Stimulated activated CD4-positive, alpha-beta T cell treated with anti-CD3 and anti-CD28 coated beads, Interleukin-4, amount 100 ng/mL, for 4 hours (primary cell): Measurements from ENCODE around the gene VIPR2.

Experiments used
- DNase-seq, 2 experiments: peaks; one replicate each; pipeline ENCODE4 v3.0.0-alpha.2; 2020

The VIPR2 gene

DNA sequence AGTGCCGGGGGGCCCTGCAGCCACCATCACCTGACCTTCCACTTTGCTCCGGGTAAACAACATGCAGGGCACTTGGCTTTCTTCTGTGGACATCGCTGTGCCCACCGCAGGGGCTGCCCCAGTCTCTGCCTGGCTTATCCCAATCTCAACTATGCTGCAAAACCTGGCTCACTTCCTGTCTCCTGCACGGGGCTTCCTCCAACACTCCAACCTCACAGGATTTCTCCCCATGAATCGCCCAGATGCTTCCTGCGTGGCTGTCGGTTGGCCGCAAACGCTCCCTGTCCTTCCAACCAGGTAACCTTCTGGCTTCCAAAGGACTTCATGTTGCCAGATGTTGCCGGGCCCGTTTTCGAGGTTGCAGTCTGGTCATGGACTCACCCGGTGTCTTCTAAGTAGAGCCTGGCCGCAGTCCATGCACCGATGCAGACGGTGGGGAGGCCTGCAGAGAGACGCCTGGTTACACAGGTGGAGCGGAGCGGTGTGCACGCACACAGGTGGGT is 109.0 kb downstream of the VIPR2 start:
- no peak for DNase-seq

DNA sequence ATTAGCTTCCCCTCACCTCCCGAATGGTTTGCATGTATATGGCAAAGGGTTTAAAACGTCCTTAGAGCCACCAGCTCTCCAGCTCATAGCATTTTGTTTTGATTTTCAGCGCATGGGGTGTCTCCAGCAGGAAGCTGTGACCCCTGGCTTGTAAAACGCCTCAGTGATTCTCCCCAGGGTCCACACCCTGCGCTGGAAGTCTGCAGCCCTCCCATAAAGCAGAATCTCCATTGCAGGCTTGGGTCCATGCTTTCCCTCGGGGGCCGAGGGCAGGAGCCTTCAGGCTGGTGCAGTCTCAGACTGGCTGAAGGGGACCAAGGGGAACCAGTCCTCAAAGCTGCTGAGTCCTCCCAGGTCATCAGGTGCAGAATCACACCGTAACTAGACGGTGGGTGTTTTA is 109.7 kb downstream of the VIPR2 start:
- DNase-seq: no peak

DNA sequence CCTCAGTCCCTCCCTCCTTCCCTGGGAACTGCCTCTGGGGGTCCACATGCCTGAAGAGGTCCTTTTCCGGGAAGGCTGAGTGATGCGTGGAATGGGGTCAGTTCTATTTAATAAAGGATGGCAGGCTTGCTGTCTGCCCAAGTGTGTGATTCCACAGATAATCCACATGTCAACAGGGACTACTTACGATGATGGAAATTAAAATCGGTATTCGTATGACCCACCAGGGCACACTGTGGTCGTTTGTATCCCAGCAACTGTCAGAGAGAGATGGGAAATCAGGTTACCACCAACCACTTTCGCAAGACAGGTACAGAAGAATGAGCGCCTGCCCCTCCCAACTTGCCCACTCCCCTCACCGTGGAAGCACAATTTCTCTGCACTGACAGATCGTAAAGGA is 110.3 kb downstream of the VIPR2 start:
- DNase-seq: no peak

DNA sequence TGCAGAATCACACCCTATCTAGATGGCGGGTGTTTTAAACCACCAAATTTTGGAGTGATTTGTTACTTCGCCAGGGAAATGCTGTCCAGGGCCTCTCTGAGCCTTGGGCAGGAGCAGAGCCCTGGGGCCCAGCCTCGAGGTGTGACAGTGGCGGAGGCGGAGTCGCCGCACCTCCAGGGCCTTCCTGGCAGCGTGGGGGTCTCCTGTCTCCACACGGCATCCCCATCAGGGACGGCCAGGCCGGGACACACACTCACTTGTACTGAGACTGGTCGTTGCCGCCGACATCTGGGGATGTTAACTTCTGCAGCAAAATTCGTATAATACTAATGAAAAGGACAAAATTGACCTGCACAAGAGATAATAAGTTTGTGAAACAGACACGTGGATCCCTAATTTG is 110.7 kb downstream of the VIPR2 start:
- DNase-seq: no peak

DNA sequence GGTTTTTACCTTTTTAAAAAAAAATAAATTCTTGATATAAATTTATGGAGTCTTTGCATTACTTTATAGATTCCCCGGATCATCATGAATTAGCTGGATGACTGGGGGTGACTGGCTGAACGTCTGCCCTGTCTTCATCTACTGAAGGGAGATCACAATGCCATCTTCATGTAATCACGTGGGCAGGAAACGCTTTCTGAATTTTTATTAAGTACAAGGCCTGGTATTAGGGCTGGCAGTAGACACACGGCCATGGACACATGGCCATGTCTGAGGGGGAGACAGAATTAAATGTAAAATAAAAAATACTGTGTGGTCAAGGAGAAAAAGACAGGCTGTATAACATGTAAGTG is 111.2 kb downstream of the VIPR2 start:
- no peak for DNase-seq

DNA sequence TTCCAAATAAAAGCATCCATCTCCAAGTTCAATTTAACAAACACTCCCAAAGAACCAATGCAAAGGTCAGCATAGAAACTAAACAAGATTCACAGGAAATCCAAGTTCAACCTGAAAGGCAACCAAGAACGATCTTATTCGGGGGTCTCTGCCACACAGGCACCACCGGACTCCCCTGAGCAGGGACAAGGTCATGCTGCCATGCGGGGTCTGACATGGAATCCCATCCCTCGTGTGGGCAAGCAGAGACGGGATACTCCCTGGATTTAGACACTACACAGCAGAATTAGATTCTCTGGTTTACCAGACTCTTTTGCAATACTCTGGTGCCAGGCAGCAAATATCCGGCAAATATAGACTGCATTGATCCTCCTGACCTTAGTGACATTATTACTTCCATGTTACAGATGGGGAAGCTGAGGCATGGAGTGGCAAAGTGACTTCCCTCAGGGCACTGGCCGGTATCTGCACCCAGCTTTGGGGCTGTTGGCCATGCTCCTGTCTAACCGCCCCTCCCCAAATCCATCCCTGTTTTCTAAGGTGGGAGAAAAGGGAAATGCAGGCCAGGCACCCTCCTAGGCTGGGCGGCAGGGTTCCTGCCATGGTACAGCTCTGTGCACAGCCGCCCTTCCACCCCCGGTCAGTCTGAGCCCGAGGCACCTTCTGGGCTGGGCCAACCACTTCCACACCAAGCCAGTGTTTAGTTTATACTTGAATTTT is 111.8 kb downstream of the VIPR2 start:
- DNase-seq: no peak

DNA sequence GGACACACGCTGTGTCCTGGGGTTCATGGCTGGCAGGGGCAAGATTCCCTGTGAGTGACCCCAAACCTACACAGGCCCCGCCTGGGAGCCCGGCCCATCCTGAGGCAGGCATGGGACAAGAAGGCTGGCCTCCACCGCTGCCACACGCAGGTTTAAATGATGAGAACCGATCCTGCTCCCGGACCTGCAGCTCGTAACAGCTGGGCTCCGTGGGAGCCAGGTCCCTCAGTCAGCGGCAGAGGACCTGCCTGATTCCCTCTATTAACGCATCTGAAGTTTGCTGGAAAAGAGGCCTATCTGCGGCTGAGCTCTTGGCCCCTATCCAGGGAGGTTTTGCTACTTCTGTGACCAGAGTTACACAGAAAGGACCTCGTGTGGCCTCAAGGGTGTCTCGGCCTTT is 112.3 kb downstream of the VIPR2 start:
- DNase-seq: no peak

DNA sequence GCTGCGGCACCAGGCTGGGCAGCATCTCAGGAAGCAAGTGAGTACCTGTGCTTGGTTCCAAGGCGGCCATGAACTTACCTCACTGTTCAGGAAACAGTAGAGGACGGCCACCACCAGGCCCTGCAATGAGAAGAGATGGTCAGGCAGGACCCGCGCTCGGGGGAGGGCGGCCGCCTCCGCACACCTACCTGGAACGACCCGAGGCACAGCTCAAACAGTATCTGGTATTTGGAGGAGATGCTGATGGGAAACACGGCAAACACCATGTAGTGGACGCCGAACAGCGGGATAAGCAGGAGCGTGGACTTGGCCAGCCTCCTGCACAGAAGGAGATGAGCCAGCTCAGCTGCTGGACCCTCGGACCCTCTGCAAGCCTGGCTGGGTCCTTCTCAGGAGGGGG is 112.9 kb downstream of the VIPR2 start:
- DNase-seq: no peak

DNA sequence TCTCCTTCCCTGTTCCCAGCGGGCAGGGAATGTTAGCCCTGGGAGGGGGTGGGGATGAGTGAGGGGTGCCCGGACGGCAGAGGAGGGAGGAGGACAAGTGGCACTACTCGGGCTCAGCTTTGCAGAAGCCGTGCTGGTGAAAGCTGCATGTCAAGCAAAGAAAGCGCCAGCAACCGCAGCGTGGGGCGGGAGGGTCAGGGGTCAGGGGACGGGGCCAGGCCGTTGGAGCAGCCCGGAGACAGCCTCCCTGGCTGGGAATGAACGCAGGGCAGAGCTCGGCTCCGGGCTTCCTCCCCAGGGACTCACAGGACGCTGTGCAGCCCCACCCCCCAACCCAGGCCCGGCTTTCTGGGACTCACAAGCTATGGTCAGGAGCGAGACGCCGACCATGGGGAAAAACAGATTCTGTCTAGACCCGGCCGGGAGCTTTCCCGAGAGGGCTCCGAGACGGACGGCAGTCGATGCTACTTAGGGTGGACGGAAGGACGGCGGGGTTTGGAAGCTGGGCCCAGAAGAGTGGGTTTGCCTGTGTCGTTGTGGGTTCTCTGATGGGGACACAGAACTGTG is 113.4 kb downstream of the VIPR2 start:
- DNase-seq: no peak

DNA sequence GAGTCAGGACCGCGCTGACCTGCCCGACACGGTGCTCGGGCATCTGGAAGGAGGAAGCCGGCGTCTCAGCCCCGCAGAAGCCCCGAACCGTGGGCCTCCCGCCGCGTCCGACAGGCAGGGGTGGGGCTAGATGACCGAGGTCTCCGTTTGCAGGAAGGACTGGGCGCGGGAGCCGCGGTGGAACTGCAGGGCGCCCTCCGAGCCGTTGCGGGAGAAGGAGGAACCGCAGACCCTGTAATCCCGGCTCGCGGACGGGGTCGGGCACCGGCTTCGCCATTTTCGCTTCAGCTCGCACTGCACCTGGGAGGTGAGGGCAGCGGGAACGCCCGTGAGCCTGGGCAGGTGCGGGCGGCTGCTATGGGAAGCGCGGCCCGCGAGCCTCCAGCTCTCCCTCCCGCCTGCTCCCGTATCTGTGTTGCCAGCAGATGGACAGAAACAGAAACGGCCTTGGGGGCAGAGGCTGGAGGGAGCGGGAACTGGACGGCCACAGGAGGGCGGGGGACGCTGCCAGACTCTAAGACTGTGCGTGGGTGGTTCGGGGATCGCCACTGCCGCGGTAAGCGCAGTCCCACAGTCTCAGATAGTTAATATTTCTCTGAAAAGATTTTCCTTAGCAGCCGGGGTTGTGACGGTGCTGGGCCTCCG is 114.1 kb downstream of the VIPR2 start:
- no peak for DNase-seq

DNA sequence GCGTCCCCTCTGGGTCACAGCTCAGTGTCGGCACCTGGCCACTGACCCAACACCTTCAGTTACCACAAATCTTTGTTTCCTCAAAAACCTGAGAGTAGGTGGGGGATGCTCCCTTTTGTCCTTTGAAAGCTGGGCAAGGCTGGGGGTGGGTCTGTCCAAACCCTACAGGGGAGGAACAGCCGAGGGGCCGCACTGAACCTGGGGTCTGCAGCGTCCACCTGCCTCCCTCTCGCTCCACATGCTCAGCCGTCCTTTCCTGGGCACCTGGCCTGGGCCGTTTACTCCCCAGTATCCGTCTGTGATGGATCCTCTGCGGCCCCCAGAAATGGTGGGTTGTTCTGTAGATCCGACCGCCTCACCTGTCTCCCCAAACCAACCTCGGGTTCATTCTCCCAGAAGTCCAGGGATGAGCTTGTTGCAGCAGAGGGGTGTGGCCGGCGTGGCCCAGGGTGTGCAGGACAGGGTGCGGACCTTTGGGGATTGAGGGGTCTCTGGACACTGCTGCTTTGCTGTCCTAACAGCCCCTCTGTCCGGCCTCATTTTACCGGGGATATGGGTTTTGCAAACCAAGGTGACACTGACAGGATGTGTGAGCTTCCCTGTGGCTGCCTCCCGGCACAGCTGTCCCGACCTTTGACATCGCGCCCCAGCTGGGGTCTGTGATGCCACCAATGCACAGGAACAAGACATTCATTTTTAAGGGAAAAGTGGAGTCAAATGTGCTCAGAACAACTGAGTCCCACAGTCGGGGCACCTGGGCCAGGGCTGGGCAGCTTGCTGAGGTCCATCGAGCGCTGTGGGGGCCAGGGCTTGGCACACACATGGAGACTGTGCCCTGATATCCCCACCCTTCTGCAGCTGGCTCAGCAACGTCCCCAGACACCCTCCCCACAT is 115.9 kb downstream of the VIPR2 start:
- no peak for DNase-seq

DNA sequence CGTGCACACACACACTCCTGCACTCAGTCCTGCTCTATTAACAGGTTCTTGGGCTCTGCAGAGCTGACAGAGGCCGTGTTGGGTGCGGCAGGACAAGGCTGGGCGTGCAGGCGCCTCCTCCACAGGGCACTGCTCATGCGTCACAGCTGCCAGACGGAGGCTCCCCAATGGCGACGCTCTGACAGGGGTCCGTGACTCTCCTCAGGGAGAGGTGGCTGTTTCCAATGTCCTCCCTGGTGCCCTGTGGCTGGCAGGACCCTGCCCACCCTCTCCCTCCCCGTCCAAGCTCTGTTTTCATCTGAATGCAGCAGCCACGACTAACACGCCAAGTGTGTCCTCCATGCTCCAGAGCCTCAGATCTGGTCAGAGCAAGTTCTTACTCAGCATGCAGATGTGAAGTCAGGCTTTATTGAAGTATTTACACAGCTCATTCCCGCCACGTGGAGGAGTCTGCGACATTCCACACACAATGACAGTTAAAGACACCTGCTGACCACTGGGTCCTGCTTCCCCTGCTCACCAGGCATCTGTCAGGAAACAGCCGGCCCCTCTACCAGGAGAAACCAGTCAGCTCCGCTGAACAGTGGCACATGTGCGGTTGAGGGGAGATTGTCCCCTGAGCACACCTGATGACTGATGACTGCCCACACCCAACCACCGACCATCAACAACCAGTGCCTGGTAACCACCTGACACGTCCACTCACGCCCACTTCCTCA is 116.7 kb downstream of the VIPR2 start:
- DNase-seq: no peak

DNA sequence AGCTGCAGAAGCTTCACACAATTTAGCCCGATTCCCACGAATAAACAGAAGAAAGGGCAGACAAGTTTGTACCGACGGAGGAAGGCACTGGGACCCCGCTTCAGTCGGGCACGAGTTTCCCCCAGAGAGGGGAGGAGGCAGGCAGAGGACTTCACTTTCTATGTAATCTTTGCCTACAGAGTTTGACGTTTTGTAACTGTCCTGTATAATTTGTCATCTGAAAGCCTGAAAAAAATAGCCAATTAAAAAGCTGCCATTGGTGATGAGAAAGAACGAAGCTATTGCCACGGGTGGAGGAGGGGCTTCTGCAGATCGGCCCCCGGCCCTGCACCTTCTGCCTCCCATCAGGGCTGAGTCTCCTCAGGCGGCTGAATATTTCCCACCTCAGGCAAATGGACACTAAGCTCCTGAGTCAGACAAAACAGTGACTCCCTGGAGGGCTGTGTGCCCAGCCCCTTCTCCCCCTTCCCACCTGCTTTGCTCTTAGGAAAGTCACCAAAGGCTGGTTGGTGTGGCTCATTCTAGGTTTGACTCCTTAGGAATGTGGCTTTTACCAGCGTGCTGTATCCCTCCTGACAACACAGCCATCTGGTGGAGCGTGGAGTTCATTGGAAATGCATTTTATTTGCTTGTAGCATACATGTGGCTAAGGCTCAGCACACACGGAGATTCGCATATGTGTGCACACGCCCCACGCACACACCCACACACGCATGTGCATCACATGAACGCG is 117.4 kb downstream of the VIPR2 start:
- no peak for DNase-seq

DNA sequence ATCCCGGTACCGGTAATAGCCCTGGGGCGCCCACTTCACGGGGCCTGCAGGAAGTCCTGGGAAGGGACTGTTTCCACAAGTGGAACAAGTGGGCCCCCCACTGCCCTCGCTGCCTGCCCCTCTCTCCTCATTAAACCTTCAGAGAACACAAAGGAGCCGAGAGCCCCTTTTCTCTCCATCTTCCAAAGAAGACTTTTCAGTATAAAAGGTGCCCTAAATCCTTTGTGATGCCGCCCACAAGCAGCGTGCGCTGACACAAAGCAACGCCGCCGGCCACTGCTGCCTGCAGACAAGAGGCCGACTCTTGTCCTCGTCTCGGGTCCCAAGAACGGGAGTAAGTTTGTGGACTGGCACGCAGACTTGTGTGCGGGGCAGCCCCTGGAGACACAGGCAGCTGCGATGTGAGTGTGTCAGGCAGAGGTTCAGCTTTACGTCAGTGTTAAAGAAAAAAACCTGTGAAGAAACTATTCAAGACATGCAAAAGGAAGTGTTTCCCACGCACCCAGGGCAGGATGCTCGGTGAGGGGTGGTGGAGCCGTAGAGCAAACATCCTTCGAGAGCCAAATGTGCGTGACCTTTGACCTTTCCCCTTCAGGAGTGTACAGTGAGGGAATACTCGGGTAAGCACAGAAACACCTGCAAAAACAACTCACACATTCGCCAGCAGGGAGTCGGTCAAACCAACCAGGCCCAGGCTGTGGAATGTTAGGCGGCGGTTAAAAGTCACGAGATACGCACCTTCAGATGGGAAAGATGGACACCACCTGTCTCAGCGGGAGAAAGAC is 118.2 kb downstream of the VIPR2 start:
- no peak for DNase-seq

DNA sequence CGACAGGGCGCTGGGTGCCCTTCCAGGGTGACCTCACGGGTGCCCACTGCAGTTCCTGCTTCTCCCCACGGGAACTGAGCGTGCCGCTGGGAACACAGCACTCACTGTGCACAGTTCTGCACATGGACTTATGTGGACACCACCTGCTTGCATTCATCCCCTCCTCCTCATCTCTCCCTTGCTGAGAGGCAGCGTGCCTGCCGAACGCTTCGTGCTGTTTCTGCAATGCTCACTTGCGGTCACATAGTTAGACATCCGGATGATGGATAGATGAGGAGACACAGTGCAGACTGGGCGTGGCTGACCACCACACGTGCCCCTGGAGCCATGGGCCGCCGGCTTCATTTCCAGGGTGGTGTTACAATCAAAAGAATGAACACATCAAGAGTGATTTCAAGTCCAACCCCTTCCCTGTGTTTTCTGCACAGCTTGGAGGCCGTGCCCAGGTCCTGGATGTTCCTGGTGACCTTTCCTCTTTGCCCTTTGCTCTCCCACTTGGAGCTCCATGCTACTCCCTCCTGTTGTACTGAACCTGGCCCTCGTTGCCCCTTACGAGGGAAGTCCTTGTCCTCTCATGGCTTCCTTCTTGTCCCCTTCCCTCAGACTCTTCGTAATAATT is 119.4 kb downstream of the VIPR2 start:
- no peak for DNase-seq

DNA sequence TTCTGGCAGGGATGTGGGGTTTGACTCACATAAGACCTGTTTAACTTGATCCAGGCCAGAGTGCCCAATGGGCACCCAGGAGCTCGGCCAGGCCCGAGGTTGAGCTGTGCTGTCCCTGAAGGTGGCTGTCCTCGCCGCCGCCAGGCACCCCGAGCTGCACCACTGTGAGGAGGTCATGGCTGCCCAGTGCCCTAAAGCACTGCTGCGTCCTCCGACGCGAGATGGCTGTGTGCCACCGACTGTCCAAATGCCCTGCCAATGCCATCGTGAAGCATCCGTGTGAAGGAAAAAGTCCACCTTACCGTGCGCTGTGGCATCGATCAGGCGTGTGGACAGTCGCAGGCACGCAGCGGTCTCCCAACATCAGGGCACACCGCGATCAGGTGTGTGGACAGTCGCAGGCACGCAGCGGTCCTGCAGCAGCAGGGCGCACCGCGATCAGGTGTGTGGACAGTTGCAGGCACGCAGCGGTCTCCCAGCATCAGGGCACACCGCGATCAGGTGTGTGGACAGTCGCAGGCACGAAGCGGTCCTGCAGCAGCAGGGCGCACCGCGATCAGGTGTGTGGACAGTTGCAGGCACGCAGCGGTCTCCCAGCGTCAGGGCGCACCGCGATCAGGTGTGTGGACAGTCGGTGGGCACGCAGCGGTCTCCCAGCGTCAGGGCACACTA is 120.3 kb downstream of the VIPR2 start:
- no peak for DNase-seq

DNA sequence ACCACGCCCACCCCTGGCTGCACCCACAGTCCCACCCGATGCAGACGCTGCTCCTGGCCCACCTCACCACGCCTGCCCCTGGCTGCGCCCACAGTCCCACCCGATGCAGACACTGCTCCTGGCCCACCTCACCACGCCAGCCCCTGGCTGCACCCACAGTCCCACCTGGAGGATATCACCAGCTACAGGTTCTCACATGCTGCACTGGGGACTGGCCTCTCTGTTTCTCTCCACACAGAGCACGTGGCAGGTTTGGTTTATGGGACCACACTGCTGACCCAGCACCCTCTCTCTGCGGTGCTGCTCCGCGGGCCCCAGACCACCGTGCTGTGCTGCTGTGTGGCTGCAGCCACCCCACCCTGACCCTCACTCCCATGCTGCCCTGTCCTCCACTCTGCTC is 120.9 kb downstream of the VIPR2 start:
- no peak for DNase-seq

DNA sequence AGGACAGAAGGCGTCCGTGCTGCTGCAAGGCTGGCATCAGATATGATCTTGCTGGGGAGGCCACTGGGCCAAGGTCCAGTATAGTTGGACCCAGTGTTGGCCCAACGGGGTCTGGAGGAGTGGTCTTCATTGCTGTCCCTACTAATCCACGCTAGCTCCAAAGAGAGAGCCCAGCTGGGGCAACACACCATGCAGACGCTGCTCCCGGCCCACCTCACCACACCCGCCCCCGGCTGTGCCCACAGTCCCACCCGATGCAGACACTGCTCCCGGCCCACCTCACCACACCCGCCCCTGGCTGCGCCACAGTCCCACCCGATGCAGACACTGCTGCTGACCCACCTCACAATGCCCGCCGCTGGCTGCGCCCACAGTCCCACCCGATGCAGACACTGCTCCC is 121.5 kb downstream of the VIPR2 start:
- no peak for DNase-seq

DNA sequence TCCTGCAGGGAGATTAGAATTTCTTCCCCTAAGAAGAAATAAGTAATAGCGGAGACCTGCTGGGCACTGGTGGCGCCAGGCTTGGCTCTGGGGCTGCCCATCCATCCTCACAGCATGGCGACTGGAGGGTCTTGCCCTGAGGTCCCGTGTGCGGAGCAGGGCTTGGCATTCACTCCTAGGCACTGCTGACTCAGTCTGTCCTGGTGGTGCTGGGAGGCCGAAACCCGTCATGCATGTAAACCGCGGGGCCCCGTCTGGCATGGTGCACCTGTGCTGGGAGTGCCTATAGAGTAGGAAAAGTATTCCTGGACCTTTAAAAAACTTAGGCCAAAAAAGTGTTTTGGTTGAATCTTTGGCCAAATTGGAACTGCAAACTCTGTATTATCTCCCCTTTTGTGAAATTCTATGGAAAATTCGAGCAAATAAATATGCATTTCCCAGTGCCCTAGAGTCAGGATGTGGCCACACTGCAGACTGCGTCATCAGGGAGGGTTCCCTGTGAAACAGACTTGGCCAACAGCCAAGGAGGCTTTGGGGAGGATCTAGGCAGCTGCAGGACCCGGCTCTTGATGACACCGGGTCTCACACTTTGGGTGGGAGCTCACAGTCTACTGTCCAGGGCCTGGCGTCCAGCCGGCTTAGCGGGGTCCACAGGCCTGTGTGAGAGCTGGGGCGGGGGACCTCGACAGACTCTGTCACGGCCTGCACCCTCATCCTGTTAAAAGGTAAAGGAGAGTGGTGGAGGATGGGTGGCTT is 122.3 kb downstream of the VIPR2 start:
- no peak for DNase-seq
